ENCODE data around the gene ESR1.

GRCh38 chr6:152170313-152170701 lies 362.8 kb downstream of the ESR1 start:
- no peak for TF ChIP-seq POLR2A (IDR thresholded peaks at IDR 0.05; ENCODE audit: low read depth, low read length)
- no peak for TF ChIP-seq CTCF (IDR thresholded peaks at IDR 0.05; ENCODE audit: extremely low read depth in 1 of 2, insufficient read depth in 1 of 2, low read depth in 1 of 2, low read length in 2 of 2)
- TF ChIP-seq EZH2 (IDR thresholded peaks at IDR 0.05; ENCODE audit: borderline replicate concordance, low read depth, low read length, severe bottlenecking): no peak
- TF ChIP-seq MAX (IDR thresholded peaks at IDR 0.05; ENCODE audit: insufficient read depth, insufficient read length): no peak
- TF ChIP-seq POLR2AphosphoS5 (IDR thresholded peaks at IDR 0.05; ENCODE audit: insufficient read depth, low read depth, low read length): no peak
- no peak for TF ChIP-seq MYC (IDR thresholded peaks at IDR 0.05; ENCODE audit: low read depth, low read length)
